Effector memory CD4-positive, alpha-beta T cell (primary cell): ENCODE results near the gene SUGCT.

ENCODE experiments used
- DNase-seq, 3 donors: peaks; one replicate each; pipeline ENCODE4 v3.0.0-alpha.2; 2020
- H3K27ac ChIP-seq: 2 replicates; pipeline ENCODE4 v1.7.0; 2013; ENCODE audit warnings: mild to moderate bottlenecking, low read length, moderate library complexity; ENCODE audit not compliant: insufficient read depth, poor library complexity, severe bottlenecking
- H3K27me3 ChIP-seq: replicated peaks from 2 replicates; pipeline ENCODE4 v1.7.0; 2013; ENCODE audit warnings: mild to moderate bottlenecking, low read length; ENCODE audit not compliant: insufficient read depth, control insufficient read depth, poor library complexity, severe bottlenecking
- H3K36me3 ChIP-seq: 2 replicates; pipeline ENCODE4 v1.7.0; 2013; ENCODE audit warnings: mild to moderate bottlenecking, low read length, moderate library complexity; ENCODE audit not compliant: control insufficient read depth, insufficient read depth
- H3K4me1 ChIP-seq: 2 replicates; pipeline ENCODE4 v1.7.0; 2013; ENCODE audit warnings: low read length, mild to moderate bottlenecking; ENCODE audit not compliant: control insufficient read depth, insufficient read depth, poor library complexity, severe bottlenecking
- H3K4me3 ChIP-seq: 2 replicates; pipeline ENCODE4 v1.7.0; 2013; ENCODE audit warnings: low read length, low read depth, mild to moderate bottlenecking; ENCODE audit not compliant: insufficient read depth, poor library complexity, severe bottlenecking
- H3K9me3 ChIP-seq: 2 replicates; pipeline ENCODE4 v1.7.0; 2013; ENCODE audit warnings: mild to moderate bottlenecking, low read length, moderate library complexity; ENCODE audit not compliant: control insufficient read depth

The SUGCT gene

DNA sequence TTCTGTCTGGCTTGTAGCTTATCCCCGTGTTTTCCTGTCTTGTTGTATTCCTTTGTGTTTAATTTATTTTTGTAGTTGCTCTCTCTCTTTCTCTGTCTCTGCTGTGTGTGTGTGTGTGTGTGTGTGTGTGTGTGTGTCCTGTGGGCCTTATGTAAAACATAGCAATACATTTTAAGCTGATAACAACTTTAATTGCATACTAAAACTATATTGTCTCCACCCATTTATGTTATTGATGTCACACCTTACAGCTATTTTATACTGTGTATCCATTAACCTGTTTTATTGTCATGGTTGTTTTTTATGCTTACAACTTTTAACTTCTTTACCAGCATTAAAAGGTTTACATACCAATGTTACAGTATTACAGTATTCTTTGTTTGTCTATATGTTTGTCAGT lies 293.6 kb downstream of the SUGCT start:
- Histone ChIP-seq H3K36me3 (no peaks in the 10 kb centered on the region), H3K4me3 (no peak overlapping the region), H3K27ac (no peak overlapping the region), H3K9me3 (no peaks in the 10 kb centered on the region), H3K27me3 (no peaks in the 10 kb centered on the region), H3K4me1 (no peaks in the 10 kb centered on the region)
- no peak for DNase-seq

DNA sequence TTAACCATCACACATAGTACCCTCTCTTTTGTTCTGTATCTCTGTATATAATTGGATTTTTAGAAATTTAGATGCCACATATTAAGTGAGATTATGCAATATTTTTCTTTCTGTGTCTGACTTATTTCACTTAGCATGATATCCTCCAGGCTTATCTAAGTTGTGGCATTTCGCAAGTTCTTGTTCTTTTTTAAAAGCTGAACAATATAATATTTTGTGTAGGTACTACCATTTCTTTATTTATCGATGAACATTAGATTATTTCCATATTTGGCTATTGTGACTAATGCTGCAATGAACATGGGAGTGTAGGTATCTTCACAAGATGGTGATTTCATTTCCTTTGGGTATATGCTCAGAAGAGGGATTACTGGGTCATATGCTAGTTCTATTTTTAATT lies 295.0 kb downstream of the SUGCT start:
- no peak for DNase-seq
- no peaks in the 10 kb centered on the region for H3K4me1 ChIP-seq
- no peaks in the 10 kb centered on the region for H3K27me3 ChIP-seq
- H3K9me3 ChIP-seq = no peaks in the 10 kb centered on the region
- no peak overlapping the region for H3K27ac ChIP-seq
- H3K36me3 ChIP-seq = no peaks in the 10 kb centered on the region
- no peak overlapping the region for H3K4me3 ChIP-seq

DNA sequence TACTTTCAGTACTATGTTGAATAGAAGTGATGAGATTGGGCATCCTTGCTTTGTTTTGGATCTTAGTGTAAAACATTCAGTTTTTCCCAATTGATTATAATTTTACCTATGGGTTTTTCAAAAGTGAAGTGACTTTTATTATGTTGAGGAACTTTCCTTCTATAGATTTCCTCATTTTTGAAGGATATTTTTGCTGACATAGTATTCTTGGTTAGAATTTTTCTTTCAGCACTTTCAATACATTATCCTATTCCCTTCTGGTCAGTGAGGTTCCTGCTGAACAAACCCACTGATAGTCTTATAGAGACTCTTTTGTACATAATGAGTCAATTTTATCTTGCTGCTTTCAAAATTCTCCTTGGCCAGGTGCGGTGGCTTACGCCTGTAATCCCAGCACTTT lies 297.2 kb downstream of the SUGCT start:
- no peaks in the 10 kb centered on the region for H3K27me3 ChIP-seq
- no peaks in the 10 kb centered on the region for H3K4me1 ChIP-seq
- no peak for DNase-seq
- no peaks in the 10 kb centered on the region for H3K36me3 ChIP-seq
- H3K4me3 ChIP-seq = no peak overlapping the region
- H3K9me3 ChIP-seq = no peaks in the 10 kb centered on the region
- H3K27ac ChIP-seq = no peak overlapping the region

DNA sequence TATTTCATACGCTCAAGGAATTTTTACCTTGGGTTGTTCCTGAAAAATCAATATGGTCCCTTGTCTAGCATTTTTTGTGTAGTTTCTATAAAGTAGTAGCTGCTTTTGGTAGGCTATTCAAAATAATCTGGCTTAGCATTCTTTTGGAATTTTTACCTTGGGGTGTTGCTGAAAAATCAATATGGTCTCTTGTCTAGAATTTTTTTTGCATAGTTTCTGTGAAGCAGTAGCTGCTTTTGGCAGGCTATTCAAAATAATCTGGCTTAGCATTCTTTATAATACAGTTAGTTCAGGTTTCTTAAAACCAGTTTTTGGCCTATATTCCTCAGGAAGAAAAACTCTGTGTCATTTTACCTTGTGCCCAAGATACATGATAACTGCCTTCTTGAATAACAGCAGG lies 301.9 kb downstream of the SUGCT start:
- no peak for DNase-seq

DNA sequence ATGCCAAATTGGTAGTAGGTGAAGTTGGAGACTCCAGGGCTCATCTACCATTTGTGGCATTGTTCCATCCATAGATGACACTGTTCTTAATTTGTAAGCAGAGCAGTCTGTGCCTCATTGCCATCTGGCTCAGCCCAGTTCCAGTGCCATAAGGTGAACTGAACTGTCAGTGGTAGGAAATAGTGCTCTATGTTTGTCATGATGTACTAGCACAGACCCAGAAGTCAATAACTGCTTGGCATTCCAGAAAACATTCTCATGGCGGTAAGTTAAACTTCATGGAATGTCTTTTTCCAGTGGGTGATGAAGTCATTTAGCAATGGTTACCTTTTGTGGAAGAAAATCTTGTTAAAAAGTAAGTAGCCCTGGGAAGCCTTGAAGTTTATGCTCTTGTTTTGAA lies 302.7 kb downstream of the SUGCT start:
- no peak for DNase-seq
- Histone ChIP-seq H3K36me3 (no peaks in the 10 kb centered on the region), H3K4me3 (no peak overlapping the region), H3K27ac (no peak overlapping the region), H3K4me1 (no peaks in the 10 kb centered on the region), H3K27me3 (no peaks in the 10 kb centered on the region), H3K9me3 (no peaks in the 10 kb centered on the region)

More for the DNA sequence above, 301.9 kb downstream of the SUGCT start:
- Histone ChIP-seq H3K4me1 (no peaks in the 10 kb centered on the region), H3K9me3 (no peaks in the 10 kb centered on the region), H3K36me3 (no peaks in the 10 kb centered on the region), H3K4me3 (no peak overlapping the region), H3K27ac (no peak overlapping the region), H3K27me3 (no peaks in the 10 kb centered on the region)

DNA sequence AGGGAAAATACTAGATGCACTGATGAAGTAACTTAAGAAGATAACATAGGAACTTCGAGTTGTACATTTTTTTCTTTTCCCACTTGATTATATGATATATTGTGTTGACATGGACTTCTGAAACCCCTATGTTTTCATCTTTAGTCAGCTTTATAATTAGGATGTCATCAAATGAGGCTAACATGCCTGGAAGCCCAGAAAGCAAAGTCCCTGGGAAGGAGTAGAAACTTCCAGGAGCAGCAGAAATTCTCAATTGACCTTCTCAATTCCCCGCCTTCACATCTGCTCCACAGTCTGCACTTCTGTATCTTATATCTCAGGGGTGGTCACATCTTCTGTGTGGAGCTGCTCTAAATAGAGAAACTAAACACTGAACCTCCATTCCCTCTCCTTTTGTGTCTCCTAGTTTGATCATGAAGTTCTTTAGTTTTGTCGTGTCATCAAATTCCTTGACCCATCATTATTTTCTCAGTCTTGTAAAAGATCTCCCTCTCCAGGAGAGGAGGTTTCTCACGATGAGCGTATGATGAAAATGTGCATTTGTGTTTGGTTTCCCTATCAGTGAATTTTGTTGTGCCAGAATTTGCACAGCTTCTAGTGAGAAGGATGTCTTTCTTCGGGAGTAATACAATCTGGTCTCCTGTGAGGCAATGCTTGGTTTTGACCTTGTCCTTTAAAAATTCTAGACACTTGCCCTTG lies 303.3 kb downstream of the SUGCT start:
- no peak for DNase-seq
- Histone ChIP-seq H3K9me3 (no peaks in the 10 kb centered on the region), H3K4me1 (no peaks in the 10 kb centered on the region), H3K27ac (no peak overlapping the region), H3K27me3 (no peaks in the 10 kb centered on the region), H3K4me3 (no peak overlapping the region), H3K36me3 (no peaks in the 10 kb centered on the region)

DNA sequence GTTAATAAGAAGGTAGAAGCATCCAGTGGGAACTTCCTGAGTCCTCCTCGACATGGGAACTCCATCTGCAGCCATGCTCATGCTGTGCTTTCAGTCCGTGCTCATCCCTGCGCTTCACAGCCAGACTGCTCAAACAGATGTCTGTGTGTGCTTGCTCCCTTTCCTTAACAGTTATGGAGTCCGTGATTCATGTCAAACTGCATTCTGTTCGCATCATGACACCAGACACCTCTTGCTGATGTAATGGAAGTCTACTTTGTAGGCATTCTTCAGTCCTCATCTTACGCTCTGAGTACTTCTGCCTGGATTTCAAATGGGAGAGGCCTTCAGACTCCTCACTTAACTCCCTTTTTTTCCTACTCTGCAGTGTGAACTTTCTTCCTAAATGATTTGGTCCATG lies 304.9 kb downstream of the SUGCT start:
- no peak for DNase-seq

DNA sequence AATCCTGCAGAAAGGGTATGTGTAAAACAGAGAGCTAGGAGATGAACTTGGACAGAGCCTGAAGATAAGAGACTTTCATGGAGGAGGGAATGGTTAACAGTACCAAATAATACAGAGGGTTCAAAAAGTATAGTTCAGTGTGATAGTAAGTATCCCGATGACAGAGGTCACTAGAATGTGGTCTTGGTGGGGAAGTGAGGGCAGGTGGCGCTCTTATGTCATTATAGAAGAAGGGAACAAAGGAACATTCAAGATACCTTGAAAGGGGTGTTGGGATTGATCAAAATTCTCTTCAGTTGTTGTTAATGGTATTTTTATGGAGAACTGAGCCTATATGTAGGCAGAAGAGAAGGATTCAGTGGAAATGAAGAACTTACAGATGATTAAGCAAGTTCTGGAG lies 312.5 kb downstream of the SUGCT start:
- DNase-seq = no peak
- Histone ChIP-seq H3K4me1 (no peaks in the 10 kb centered on the region), H3K27me3 (no peaks in the 10 kb centered on the region), H3K27ac (no peak overlapping the region), H3K9me3 (no peaks in the 10 kb centered on the region), H3K4me3 (no peak overlapping the region), H3K36me3 (no peaks in the 10 kb centered on the region)

More for the DNA sequence above, 304.9 kb downstream of the SUGCT start:
- H3K9me3 ChIP-seq = no peaks in the 10 kb centered on the region
- no peaks in the 10 kb centered on the region for H3K27me3 ChIP-seq
- no peaks in the 10 kb centered on the region for H3K4me1 ChIP-seq
- H3K4me3 ChIP-seq = no peak overlapping the region
- no peak overlapping the region for H3K27ac ChIP-seq
- H3K36me3 ChIP-seq = no peaks in the 10 kb centered on the region

DNA sequence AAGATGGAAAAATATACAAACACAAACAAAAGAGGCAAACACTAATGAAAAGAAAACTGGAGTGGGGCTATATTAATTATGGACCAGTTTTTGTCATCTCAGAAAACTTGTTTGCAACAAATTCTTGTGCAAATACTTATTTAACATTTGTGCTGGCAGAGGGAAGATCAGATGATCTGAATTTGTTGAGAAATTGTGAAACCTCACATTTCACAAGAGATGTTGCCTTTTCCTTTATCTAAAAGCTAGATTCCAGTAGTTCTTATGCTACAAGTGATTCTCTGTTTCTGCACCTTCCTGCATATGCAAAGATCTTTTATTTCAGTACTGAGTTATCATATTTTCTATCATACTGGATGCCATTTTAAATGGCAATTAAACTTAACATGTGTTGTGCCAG lies 320.7 kb downstream of the SUGCT start:
- Histone ChIP-seq H3K27me3 (no peaks in the 10 kb centered on the region), H3K4me1 (no peaks in the 10 kb centered on the region), H3K27ac (no peak overlapping the region), H3K36me3 (no peaks in the 10 kb centered on the region), H3K4me3 (no peak overlapping the region), H3K9me3 (no peaks in the 10 kb centered on the region)
- no peak for DNase-seq

DNA sequence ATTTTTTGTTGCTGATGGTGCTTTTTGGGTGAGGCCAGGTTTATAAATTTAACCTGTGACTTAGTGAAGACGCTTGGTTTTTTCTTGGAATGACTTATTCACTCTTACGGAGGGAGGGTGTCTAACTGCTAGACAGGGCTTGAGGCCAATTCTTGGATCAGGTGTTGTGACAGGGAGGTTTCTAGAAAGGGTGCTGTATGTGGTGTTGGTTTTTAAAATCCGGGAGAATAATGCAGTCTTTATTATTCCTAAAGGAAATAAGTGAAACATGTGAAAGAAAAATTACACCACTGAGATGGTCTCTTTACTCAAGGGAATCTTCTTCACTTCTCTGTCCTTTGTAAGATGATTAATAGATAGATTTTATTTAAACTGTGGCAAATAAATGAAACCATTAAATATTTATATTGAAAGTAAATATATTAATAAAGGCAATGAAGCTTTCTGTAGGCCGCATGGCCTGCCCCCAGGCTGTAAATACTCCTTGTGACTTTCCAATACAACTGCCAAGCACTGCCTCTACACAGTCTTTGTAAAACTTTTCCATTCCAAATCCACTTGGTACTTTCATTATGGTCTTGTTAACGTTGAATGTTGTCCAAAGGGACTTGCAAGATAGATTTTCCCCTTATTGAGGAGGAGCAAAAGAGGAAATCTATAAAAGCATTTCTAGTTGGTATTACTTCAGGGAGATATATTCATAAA lies 323.1 kb downstream of the SUGCT start:
- no peak overlapping the region for H3K27ac ChIP-seq

More for the DNA sequence above, 323.1 kb downstream of the SUGCT start:
- H3K9me3 ChIP-seq = no peaks in the 10 kb centered on the region
- H3K27me3 ChIP-seq = no peaks in the 10 kb centered on the region
- DNase-seq = no peak
- H3K4me1 ChIP-seq = no peaks in the 10 kb centered on the region
- H3K4me3 ChIP-seq = no peak overlapping the region
- H3K36me3 ChIP-seq = no peaks in the 10 kb centered on the region
